HL-60 (cell line): Measurements from ENCODE around the gene RIC3.

Source experiments
- GABPA ChIP-seq: IDR thresholded peaks from 2 replicates; pipeline ENCODE4 v1.6.1; 2012; ENCODE audit warnings: low read depth
- POLR2AphosphoS5 ChIP-seq: IDR thresholded peaks from 2 replicates; pipeline ENCODE4 v1.6.1; 2012; ENCODE audit warnings: low read depth
- SPI1 ChIP-seq: IDR thresholded peaks from 2 replicates; pipeline ENCODE4 v1.6.1; 2012; ENCODE audit warnings: low read depth, mild to moderate bottlenecking, borderline replicate concordance
- TF ChIP-seq, protein P1 (sequence below): IDR thresholded peaks from 2 replicates; pipeline ENCODE4 v1.6.1; 2012; ENCODE audit warnings: low read depth; ENCODE audit not compliant: insufficient replicate concordance
- TF ChIP-seq, protein P2 (sequence below): IDR thresholded peaks from one replicate; pipeline ENCODE4 v1.5.1; 2011; ENCODE audit warnings: low read length, control low read depth, inconsistent platforms; ENCODE audit not compliant: insufficient read depth

DNA sequence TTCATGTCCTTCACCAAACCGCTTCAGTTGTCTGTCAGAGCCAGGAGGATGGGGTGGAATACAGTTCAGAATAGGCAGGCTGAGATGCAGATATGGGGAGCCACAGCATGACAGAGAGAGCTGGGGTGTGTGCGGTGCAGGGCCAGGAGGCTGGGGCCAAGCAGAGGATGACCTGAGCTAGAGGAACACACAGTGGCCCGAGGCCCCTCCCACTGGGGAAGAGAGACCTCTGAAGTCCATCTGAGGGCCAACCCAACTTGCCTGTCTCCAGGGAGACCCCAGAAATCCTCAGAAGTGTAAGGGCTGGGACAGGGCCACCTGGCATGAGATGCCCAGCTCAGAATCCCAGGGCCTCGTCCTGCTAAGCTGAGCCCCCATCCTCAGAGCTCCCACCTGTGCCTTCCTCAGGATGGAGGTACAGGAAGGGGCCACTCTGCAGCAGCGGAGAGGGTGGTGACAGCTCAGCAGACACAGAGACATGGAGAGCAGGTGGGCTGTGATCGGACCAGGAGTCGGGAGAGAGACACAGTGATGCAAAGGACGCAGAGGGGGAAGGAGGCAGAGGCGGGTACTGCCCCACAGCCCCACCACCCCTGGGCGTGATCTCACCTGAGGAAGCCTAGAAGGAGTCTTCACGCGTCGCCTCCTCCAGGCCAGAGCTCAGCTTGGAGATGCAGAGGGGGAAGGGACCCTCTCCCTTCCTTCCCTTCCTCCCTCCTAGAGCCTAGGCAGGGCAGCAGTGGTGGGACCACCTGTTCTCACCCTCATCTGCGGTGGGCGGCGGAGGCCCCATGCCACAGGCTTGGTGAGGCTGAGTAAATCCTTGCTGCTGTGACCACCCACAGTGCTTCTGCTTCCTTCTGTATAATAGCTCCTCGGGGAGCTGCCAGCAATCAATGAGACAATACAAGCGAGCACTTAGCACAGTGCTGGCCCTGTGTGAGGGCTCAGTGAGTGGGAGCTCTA is 96.9 kb downstream of the RIC3 start:
- TF ChIP-seq, protein P1, sequence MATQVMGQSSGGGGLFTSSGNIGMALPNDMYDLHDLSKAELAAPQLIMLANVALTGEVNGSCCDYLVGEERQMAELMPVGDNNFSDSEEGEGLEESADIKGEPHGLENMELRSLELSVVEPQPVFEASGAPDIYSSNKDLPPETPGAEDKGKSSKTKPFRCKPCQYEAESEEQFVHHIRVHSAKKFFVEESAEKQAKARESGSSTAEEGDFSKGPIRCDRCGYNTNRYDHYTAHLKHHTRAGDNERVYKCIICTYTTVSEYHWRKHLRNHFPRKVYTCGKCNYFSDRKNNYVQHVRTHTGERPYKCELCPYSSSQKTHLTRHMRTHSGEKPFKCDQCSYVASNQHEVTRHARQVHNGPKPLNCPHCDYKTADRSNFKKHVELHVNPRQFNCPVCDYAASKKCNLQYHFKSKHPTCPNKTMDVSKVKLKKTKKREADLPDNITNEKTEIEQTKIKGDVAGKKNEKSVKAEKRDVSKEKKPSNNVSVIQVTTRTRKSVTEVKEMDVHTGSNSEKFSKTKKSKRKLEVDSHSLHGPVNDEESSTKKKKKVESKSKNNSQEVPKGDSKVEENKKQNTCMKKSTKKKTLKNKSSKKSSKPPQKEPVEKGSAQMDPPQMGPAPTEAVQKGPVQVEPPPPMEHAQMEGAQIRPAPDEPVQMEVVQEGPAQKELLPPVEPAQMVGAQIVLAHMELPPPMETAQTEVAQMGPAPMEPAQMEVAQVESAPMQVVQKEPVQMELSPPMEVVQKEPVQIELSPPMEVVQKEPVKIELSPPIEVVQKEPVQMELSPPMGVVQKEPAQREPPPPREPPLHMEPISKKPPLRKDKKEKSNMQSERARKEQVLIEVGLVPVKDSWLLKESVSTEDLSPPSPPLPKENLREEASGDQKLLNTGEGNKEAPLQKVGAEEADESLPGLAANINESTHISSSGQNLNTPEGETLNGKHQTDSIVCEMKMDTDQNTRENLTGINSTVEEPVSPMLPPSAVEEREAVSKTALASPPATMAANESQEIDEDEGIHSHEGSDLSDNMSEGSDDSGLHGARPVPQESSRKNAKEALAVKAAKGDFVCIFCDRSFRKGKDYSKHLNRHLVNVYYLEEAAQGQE = no peak
- TF ChIP-seq, protein P2, sequence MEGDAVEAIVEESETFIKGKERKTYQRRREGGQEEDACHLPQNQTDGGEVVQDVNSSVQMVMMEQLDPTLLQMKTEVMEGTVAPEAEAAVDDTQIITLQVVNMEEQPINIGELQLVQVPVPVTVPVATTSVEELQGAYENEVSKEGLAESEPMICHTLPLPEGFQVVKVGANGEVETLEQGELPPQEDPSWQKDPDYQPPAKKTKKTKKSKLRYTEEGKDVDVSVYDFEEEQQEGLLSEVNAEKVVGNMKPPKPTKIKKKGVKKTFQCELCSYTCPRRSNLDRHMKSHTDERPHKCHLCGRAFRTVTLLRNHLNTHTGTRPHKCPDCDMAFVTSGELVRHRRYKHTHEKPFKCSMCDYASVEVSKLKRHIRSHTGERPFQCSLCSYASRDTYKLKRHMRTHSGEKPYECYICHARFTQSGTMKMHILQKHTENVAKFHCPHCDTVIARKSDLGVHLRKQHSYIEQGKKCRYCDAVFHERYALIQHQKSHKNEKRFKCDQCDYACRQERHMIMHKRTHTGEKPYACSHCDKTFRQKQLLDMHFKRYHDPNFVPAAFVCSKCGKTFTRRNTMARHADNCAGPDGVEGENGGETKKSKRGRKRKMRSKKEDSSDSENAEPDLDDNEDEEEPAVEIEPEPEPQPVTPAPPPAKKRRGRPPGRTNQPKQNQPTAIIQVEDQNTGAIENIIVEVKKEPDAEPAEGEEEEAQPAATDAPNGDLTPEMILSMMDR = no peak
- TF ChIP-seq POLR2AphosphoS5 (no peak), GABPA (no peak), SPI1 (no peak)
